Measurements from ENCODE around the gene PRIMA1. TPM values are rescaled to one million over a fixed set of nuclear protein-coding genes. Genes with fewer than 3 reads are reported as not detected.

PRIMA1 gene
- total and polyA plus RNA-seq, 3 donors from 2014 or later = 2.1 to 7.3 (median 3.4) TPM

DNA sequence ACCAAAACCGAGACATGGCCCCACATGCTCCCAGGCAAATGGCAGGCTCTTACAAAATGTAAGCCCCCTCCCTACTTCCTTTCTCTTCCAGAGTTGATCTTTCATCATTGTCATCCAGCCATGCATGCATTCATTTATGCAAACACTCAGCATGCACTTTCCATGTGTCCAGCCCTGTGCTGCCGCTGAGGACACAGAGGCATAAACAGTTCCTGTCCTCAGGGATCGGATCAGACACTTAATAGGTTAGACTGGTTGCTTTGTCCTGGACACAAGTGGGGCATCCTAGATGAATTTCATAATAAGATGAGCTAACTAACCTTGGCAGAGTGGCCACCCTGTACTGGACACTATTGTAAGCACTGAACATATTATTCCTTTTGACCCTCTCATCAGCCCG is 23.1 kb downstream of the PRIMA1 start:
- DNase-seq = no peak
- Histone ChIP-seq H3K27ac (no peak overlapping the region), H3K27me3 (no peaks in the 10 kb centered on the region), H3K36me3 (ENCODE audit: low read depth, missing control alignments) (no peaks in the 10 kb centered on the region), H3K4me1 (no peaks in the 10 kb centered on the region), H3K4me3 (no peak overlapping the region), H3K9me3 (no peaks in the 10 kb centered on the region)
- 72 to 84% methylated on average over 4 of the region's 4 CpGs for WGBS, 2 donors
- TF ChIP-seq POLR2A (IDR thresholded peaks at IDR 0.05) (no peak), CTCF (IDR thresholded peaks at IDR 0.05) (no peak)
- intact Hi-C loops (cut with DNase I; ENCODE audit: low total_unique reads) = no loop called here

- intact Hi-C loops (cut with DNase I; ENCODE audit: low total_unique reads) = no loop called here
- Histone ChIP-seq H3K27ac (no peak overlapping the region), H3K36me3 (ENCODE audit: low read depth, missing control alignments) (no peaks in the 10 kb centered on the region), H3K4me3 (no peak overlapping the region), H3K27me3 (no peaks in the 10 kb centered on the region), H3K4me1 (peaks cover 5% of the 10 kb centered on the region), H3K9me3 (no peaks in the 10 kb centered on the region)
- no peak for DNase-seq
- no peak for TF ChIP-seq CTCF (IDR thresholded peaks at IDR 0.05)
- no peak for TF ChIP-seq POLR2A (IDR thresholded peaks at IDR 0.05)
- WGBS, 2 donors = 41 to 47% methylated on average over 8 of the region's 8 CpGs
These were observed 24.1 kb downstream of the PRIMA1 start for GRCh38 chr14:93764211-93764659.

GRCh38 chr14:93759719-93760307 is 28.5 kb downstream of the PRIMA1 start:
- H3K4me3 ChIP-seq = no peak overlapping the region

GRCh38 chr14:93757206-93757605 is 31.1 kb downstream of the PRIMA1 start:
- Histone ChIP-seq H3K9me3 (no peaks in the 10 kb centered on the region), H3K36me3 (ENCODE audit: low read depth, missing control alignments) (no peaks in the 10 kb centered on the region), H3K4me3 (no peak overlapping the region), H3K4me1 (peaks cover 5% of the 10 kb centered on the region), H3K27ac (no peak overlapping the region), H3K27me3 (no peaks in the 10 kb centered on the region)
- DNase-seq = no peak
- TF ChIP-seq POLR2A (IDR thresholded peaks at IDR 0.05) = no peak
- TF ChIP-seq CTCF (IDR thresholded peaks at IDR 0.05) = no peak
- intact Hi-C loops (cut with DNase I; ENCODE audit: low total_unique reads) = no loop called here
- 88 to 89% methylated on average over 12 of the region's 12 CpGs for WGBS, 2 donors

More at GRCh38 chr14:93759719-93760307, 28.5 kb downstream of the PRIMA1 start:
- H3K9me3 ChIP-seq = no peaks in the 10 kb centered on the region
- no peak overlapping the region for H3K27ac ChIP-seq
- no peaks in the 10 kb centered on the region for H3K27me3 ChIP-seq
- 10 to 36% methylated on average over 12 to 15 of the region's 15 CpGs for WGBS, 2 donors
- DNase-seq = peak; percentile 43
- intact Hi-C loops (cut with DNase I; ENCODE audit: low total_unique reads) = no loop called here
- no peaks in the 10 kb centered on the region for H3K36me3 ChIP-seq (ENCODE audit: low read depth, missing control alignments)
- TF ChIP-seq CTCF (IDR thresholded peaks at IDR 0.05) (no peak), POLR2A (IDR thresholded peaks at IDR 0.05) (no peak)
- peaks cover 5% of the 10 kb centered on the region for H3K4me1 ChIP-seq

DNA sequence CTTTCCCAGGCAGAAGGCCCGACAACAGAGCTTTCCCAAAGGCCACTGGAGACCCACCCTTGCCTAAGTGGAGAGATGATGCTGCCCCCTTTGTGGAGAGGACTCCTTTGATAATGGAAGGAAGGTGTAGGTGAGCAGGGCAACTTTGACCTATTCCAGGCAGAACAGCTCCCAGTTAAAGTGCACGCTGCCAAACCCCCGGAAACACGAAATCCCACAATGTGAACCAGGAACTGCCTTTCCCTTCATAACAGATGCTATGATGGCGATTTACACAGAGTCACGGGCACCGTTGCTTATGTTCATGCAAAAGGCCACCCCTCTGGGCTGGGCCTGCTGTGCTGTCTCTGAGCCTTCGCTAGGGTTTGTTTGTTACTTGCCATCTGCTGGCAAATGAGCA is 34.6 kb downstream of the PRIMA1 start:
- no peak overlapping the region for H3K4me3 ChIP-seq
- H3K4me1 ChIP-seq = no peaks in the 10 kb centered on the region
- no peak for TF ChIP-seq CTCF (IDR thresholded peaks at IDR 0.05)
- TF ChIP-seq POLR2A (IDR thresholded peaks at IDR 0.05) = no peak
- no peaks in the 10 kb centered on the region for H3K36me3 ChIP-seq (ENCODE audit: low read depth, missing control alignments)
- WGBS, 2 donors = 94 to 97% methylated on average over 8 of the region's 8 CpGs
- H3K27me3 ChIP-seq = no peaks in the 10 kb centered on the region
- H3K27ac ChIP-seq = no peak overlapping the region
- H3K9me3 ChIP-seq = no peaks in the 10 kb centered on the region
- DNase-seq = no peak
- intact Hi-C loops (cut with DNase I; ENCODE audit: low total_unique reads) = no loop called here

Data from testis (tissue), 3 donors.